ENCODE results near the gene PCBP2. TPM values are rescaled to one million over a fixed set of nuclear protein-coding genes. Genes with fewer than 3 reads are reported as not detected.
"Not testable (repeated sequence)": the region's sequence is repeated elsewhere in the genome, so short reads cannot be mapped to it uniquely, and the experiment has no call there.

The PCBP2 gene
- polyA plus RNA-seq (2011; rRNA removed) (286 and 408 TPM in 2 replicates), polyA minus RNA-seq (2011; rRNA and poly(A)+ RNA removed) (1,032 and 1,271 TPM in 2 replicates)

GRCh38 chr12:53451661-53452158 is at the start of gene PCBP2:
TSS of gene PCBP2 (plus strand) at chr12:53452102. CDS start at chr12:53454801, 2,699 bp downstream.
- POLR2A ChIA-PET, result interaction anchor here (1.0 to 1.2 kb wide), 2 partner anchors 11 to 27 kb away, joined by 3 read pairs; partner anchors contain the start of gene PRR13
- DNase-seq (ENCODE audit: low read depth, low spot score), result peak; percentile 99
- CTCF ChIA-PET, result interaction anchor here (0.7 to 2.1 kb wide), 6 partner anchors 25 to 231 kb away, joined by 3 to 20 read pairs (median 4); no protein-coding TSS in a partner anchor
- TF ChIP-seq CTCF (IDR thresholded peaks at IDR 0.05; ENCODE audit: low read depth, low read length), result peak; percentile 92
- no peaks in the 10 kb centered on the region; the same call in 1 of the 2 replicates for H3K9me3 ChIP-seq (ENCODE audit: control insufficient read depth, insufficient read depth, low read length)
- peak within 1 kb of the TSS; percentile 94 for H3K27ac ChIP-seq (ENCODE audit: low read depth, low read length)
- peak within 1 kb of the TSS; percentile 90 for H3K4me3 ChIP-seq (ENCODE audit: low read depth, low read length)
- no peaks in the 10 kb centered on the region for H3K27me3 ChIP-seq (ENCODE audit: control insufficient read depth, insufficient read depth, low read length)

DNA sequence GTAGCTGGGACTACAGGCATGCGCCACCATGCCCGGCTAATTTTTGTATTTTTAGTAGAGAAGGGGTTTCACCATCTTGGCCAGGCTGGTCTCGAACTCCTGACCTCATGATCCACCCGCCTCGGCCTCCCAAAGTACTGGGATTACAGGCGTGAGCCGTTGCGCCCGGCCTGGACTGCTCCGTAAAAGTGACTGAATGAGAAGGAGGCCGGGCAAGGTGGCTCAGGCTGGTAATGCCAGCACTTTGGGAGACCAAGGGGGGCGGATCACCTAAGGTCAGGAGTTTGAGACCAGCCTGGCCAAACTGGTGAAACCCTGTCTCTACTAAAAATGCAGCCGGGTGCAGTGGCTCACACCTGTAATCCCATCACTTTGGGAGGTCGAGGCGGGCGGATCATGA is 49.6 kb upstream of the PCBP2 start:
- H3K27ac ChIP-seq (ENCODE audit: low read depth, low read length); DNase-seq (ENCODE audit: low read depth, low spot score); H3K27me3 ChIP-seq (ENCODE audit: control insufficient read depth, insufficient read depth, low read length); POLR2A ChIA-PET; H3K9me3 ChIP-seq (ENCODE audit: control insufficient read depth, insufficient read depth, low read length); H3K4me3 ChIP-seq (ENCODE audit: low read depth, low read length): not testable (repeated sequence)
- CTCF ChIA-PET, result interaction anchor here (1.2 kb wide), 1 partner anchor 19 kb away, joined by 6 read pairs; no protein-coding TSS in a partner anchor

- ChIA-PET CTCF (interaction anchor here (2.5 kb wide), 1 partner anchor 51 kb away, joined by 12 read pairs; no protein-coding TSS in a partner anchor), POLR2A (interaction anchor here (0.6 to 1.2 kb wide), 3 partner anchors 10 to 71 kb away, joined by 3 to 6 read pairs (median 4); no protein-coding TSS in a partner anchor)
- Histone ChIP-seq H3K27ac (ENCODE audit: low read depth, low read length) (no peak overlapping the region), H3K27me3 (ENCODE audit: control insufficient read depth, insufficient read depth, low read length) (no peaks in the 10 kb centered on the region), H3K9me3 (ENCODE audit: control insufficient read depth, insufficient read depth, low read length) (no peaks in the 10 kb centered on the region), H3K4me3 (ENCODE audit: low read depth, low read length) (no peak overlapping the region)
- TF ChIP-seq CTCF (IDR thresholded peaks at IDR 0.05; ENCODE audit: low read depth, low read length), result no peak
- DNase-seq (ENCODE audit: low read depth, low spot score), result no peak
Observed at GRCh38 chr12:53402871-53403270, 49.0 kb upstream of the PCBP2 start.

- ChIA-PET POLR2A (interaction anchor here (0.6 kb wide), 1 partner anchor 471 kb away, joined by 3 read pairs; no protein-coding TSS in a partner anchor), CTCF (interaction anchor here (0.6 to 3.5 kb wide), 4 partner anchors 11 to 1217 kb away, joined by 4 to 16 read pairs (median 6); no protein-coding TSS in a partner anchor)
- Histone ChIP-seq H3K27me3 (ENCODE audit: control insufficient read depth, insufficient read depth, low read length) (no peaks in the 10 kb centered on the region), H3K9me3 (ENCODE audit: control insufficient read depth, insufficient read depth, low read length) (no peaks in the 10 kb centered on the region), H3K27ac (ENCODE audit: low read depth, low read length) (no peak overlapping the region), H3K4me3 (ENCODE audit: low read depth, low read length) (no peak overlapping the region)
- no peak for TF ChIP-seq CTCF (IDR thresholded peaks at IDR 0.05; ENCODE audit: low read depth, low read length)
- DNase-seq (ENCODE audit: low read depth, low spot score), result no peak
Observed at GRCh38 chr12:53410951-53411350, 41.0 kb upstream of the PCBP2 start.

DNA sequence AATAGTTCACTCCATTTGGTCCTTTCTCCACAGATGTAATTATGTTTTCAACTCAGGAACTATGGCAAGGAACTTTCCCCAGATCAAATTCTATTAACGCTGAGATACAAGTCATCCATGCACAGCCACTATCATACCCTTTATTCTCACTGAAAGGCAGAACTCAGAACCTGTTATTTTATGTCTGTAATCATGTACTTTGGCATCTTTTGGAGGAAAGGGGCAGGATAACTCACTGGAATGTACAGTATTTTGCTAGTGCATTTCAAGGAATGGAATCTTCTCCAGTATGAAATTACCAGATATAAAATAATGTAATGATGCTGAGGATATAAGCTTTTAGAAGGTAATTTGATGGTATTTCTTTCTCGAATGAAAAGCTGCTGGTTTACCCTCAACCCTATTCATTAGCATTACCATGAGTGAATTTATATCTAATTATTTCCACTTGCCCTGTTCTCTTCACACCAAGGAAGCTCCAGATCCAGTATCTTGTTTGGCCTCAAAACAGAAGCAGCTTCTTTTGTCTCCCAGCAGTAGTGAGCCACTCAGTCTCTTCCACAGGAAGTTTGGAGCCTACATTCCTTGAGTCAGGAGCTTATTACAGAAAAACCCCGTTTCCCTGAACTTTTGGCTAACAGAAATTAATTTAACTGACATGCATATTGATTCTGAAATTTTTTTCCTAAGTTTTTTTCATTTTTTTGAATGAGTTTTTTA is 38.3 kb upstream of the PCBP2 start:
- Histone ChIP-seq H3K27ac (ENCODE audit: low read depth, low read length) (no peak overlapping the region), H3K9me3 (ENCODE audit: control insufficient read depth, insufficient read depth, low read length) (no peaks in the 10 kb centered on the region), H3K4me3 (ENCODE audit: low read depth, low read length) (no peak overlapping the region), H3K27me3 (ENCODE audit: control insufficient read depth, insufficient read depth, low read length) (no peaks in the 10 kb centered on the region)
- no peak for TF ChIP-seq CTCF (IDR thresholded peaks at IDR 0.05; ENCODE audit: low read depth, low read length)
- DNase-seq (ENCODE audit: low read depth, low spot score), result no peak
- CTCF ChIA-PET, result interaction anchor here (2.5 to 2.8 kb wide), 2 partner anchors 61 to 68 kb away, joined by 16 to 25 read pairs; no protein-coding TSS in a partner anchor
- POLR2A ChIA-PET, result no interaction called here
